Activated CD4-positive, alpha-beta T cell treated with anti-CD3 and anti-CD28 coated beads, Interleukin-2, amount 10 ng/mL, durations not matched to agents 24 days and 14 days (primary cell): ENCODE data around the gene THAP9. TPM values are rescaled to one million over a fixed set of nuclear protein-coding genes. Genes with fewer than 3 reads are reported as not detected.

Experiments
- DNase-seq: peaks from one replicate; pipeline ENCODE4 v3.0.0; 2022
- H3K27ac Mint-ChIP-seq: one replicate; pipeline ENCODE4 v1.8.0; 2022; ENCODE audit warnings: mild to moderate bottlenecking, mixed read lengths
- H3K27me3 Mint-ChIP-seq: one replicate; pipeline ENCODE4 v1.8.0; 2022; ENCODE audit warnings: mixed read lengths
- H3K36me3 Mint-ChIP-seq: one replicate; pipeline ENCODE4 v1.8.0; 2022; ENCODE audit warnings: low read depth, mild to moderate bottlenecking, mixed read lengths
- H3K4me1 Mint-ChIP-seq: one replicate; pipeline ENCODE4 v1.8.0; 2021; ENCODE audit warnings: mixed read lengths
- H3K4me3 Mint-ChIP-seq: one replicate; pipeline ENCODE4 v1.8.0; 2022; ENCODE audit warnings: mild to moderate bottlenecking, moderate library complexity, mixed read lengths
- H3K9me3 Mint-ChIP-seq: one replicate; pipeline ENCODE4 v1.8.0; 2021; ENCODE audit warnings: mixed read lengths
- intact Hi-C: fragments of 100-400 bp; cut with micrococcal nuclease; formaldehyde crosslinking; loops from one replicate; pipeline ENCODE4 v1.15.1; 2023
- total RNA-seq: library from RNA; stranded (reverse); gene quantifications from 2 replicates; pipeline ENCODE4 v1.2.3, GENCODE V29; 2022

The THAP9 gene
- total RNA-seq, 1 donor from 2014 or later = 3.7 TPM

DNA sequence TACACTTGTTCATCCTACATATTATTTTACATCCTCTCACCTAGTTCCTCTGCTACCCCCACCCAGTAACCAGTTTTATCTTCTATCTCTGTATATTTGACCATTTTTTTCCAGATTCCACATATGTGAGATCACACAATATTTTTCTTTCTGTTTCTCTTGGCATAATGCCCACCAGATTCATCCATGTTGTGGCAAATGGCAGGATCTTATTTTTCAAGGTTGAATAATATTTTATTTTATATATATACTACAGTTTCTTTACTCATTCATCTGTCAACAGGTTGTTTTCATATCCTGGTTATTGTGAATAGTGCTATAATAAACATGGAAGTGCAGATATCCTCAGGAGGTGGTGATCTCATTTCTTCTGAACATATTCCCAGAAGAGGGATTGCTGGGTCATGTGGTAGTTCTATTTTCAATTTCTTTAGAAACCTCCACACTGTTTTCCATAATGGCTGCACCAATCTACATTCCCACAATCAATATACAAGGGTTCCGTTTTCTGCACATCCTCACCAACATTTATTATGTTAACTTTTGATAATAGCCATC lies 48.2 kb downstream of the THAP9 start:
- peak; percentile 6 for DNase-seq
- Mint-ChIP-seq H3K27me3 (no peaks in the 10 kb centered on the region), H3K4me1 (peaks cover 3% of the 10 kb centered on the region), H3K9me3 (peaks cover 3% of the 10 kb centered on the region), H3K4me3 (no peak overlapping the region), H3K36me3 (peaks cover 32% of the 10 kb centered on the region), H3K27ac (no peak overlapping the region)
- intact Hi-C loops = no loop called here

DNA sequence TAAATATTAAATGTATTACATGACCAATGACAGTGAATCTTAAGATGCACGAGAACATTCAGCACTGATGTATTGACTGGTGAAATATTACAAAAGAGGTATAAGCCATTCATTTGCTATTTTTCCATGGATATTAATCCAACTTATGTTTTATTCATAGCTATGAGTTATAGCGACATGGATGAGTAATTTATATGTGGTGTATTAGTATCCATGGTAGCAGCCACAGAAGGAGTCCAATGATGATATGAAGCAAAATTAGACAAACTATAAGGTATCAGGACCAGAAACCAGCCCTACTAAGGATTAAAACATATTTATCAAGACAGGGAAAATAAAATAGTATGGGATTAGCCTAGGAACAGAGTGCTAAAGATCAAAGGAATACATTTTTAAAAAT lies 50.7 kb downstream of the THAP9 start:
- no peak overlapping the region for H3K27ac Mint-ChIP-seq
- H3K36me3 Mint-ChIP-seq = peaks cover 29% of the 10 kb centered on the region
- intact Hi-C loops = no loop called here
- no peak for DNase-seq
- peaks cover 3% of the 10 kb centered on the region for H3K4me1 Mint-ChIP-seq
- no peaks in the 10 kb centered on the region for H3K9me3 Mint-ChIP-seq
- no peaks in the 10 kb centered on the region for H3K27me3 Mint-ChIP-seq
- H3K4me3 Mint-ChIP-seq = no peak overlapping the region

DNA sequence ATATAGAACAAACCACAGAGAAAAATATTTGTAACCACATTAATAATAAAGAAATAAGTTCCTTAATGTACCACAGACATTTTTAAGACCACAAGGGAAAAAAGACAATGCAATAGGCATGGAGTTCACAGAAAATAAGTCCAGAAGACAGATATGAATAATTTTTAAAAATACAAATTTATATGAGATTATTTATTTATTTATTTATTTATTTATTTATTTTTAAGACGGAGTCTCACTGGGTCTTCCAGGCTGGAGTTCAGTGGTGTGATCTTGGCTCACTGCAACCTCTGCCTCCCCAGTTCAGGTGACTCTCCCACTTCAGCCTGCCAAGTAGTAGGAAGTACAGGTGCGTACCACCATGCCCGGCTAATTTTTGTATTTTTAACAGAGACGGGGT lies 53.7 kb downstream of the THAP9 start:
- Mint-ChIP-seq H3K27me3 (no peaks in the 10 kb centered on the region), H3K4me3 (no peak overlapping the region), H3K9me3 (no peaks in the 10 kb centered on the region), H3K4me1 (peaks cover 11% of the 10 kb centered on the region), H3K27ac (no peak overlapping the region), H3K36me3 (peaks cover 28% of the 10 kb centered on the region)
- DNase-seq = no peak
- intact Hi-C loops = no loop called here

DNA sequence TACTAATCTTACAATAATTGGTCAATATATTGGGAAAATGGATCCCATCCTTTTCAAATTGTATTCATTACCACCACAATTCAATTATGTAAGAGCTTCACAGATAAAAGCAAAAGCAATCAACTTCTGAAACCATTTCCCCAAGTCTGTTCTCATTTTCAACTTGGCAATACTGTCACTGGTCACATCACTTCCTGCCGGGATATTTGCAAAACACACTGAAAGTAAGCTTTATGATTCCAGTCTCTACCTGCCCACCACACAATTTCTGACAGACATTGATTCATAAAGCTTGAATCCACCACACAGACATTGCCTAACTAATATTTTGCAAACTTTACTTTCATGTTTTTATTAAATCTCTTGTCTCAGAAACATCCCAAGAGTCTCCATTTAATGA lies 56.5 kb downstream of the THAP9 start:
- DNase-seq = peak; percentile 51
- H3K27me3 Mint-ChIP-seq = no peaks in the 10 kb centered on the region
- H3K4me1 Mint-ChIP-seq = peaks cover 13% of the 10 kb centered on the region
- H3K9me3 Mint-ChIP-seq = no peaks in the 10 kb centered on the region
- peaks cover 33% of the 10 kb centered on the region for H3K36me3 Mint-ChIP-seq
- H3K27ac Mint-ChIP-seq = peak overlapping the region; percentile 0
- no peak overlapping the region for H3K4me3 Mint-ChIP-seq
- intact Hi-C loops = loop anchor here (2.0 kb wide), 1 partner anchor 56 kb away; no protein-coding TSS in a partner anchor

DNA sequence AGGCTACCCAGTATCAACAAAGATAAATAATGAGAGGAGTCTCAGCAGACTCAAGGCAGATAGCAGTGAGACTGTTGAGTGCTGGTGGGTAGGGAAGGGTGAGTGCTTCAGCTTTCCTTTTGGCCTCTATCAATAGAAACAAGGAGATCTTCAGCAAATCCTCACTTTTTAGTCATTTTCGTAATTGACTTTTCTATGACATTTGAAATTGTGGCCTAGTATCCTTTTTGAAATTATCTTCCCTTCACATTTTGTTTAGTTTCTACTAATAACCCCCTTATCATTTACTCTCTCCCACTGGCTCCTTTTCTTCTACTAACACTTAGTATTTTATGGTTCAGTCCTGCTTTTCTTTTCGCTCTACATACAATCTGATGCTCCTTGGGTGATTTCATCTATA lies 65.2 kb downstream of the THAP9 start:
- Mint-ChIP-seq H3K27ac (no peak overlapping the region), H3K4me1 (peaks cover 10% of the 10 kb centered on the region), H3K36me3 (peaks cover 57% of the 10 kb centered on the region), H3K4me3 (no peak overlapping the region), H3K9me3 (no peaks in the 10 kb centered on the region), H3K27me3 (no peaks in the 10 kb centered on the region)
- intact Hi-C loops = no loop called here
- DNase-seq = peak; percentile 45

DNA sequence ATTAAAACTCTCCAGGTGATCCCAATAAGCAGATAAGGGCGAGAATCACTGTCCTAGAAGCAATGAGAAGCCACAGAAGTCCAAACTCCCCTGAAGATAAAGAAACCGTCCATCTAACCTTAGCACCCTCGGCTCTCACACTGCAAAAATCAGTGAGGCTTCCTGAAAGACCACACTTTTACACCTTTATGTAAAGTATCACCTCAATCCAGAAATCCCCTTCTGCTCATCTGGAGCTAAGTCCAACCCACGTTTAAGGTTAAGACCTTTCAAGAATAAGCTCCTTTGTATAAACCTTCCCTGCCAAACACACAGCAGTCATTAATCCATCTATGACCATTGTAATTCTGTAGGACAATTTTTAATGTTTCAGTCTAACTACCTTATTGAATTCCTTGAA lies 68.4 kb downstream of the THAP9 start:
- Mint-ChIP-seq H3K36me3 (peaks cover 57% of the 10 kb centered on the region), H3K27me3 (no peaks in the 10 kb centered on the region), H3K4me1 (peaks cover 7% of the 10 kb centered on the region), H3K27ac (no peak overlapping the region), H3K4me3 (no peak overlapping the region), H3K9me3 (no peaks in the 10 kb centered on the region)
- intact Hi-C loops = no loop called here
- DNase-seq = no peak

DNA sequence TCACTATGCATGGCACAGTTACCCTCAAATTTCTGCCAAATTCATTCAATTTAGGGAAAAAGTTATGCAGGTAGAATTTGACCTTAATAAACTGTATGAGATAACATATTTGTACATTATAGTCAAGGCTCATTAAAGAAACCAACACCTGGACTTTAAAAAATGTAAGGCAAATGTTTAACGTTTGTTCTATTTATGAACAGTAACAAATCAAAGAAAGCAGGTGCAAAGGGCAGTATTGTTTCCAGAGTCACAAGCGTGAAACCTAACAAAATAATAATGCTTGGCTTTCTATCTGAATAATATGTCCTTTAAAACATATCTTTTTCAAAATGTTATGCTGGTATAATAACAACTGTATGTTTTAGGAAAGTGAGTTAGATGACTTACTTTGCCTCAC lies 68.9 kb downstream of the THAP9 start:
- DNase-seq = no peak
- Mint-ChIP-seq H3K4me3 (no peak overlapping the region), H3K9me3 (no peaks in the 10 kb centered on the region), H3K36me3 (peaks cover 56% of the 10 kb centered on the region), H3K27ac (no peak overlapping the region), H3K27me3 (no peaks in the 10 kb centered on the region), H3K4me1 (peaks cover 7% of the 10 kb centered on the region)
- intact Hi-C loops = no loop called here

Other genes with a start within 250 kb of the THAP9 start
- 0.63 and 0.95 TPM in 2 replicates for gene SCD5, start 101.9 kb upstream of the THAP9 start, total RNA-seq
- gene SEC31A, start 9.6 kb upstream of the THAP9 start, total RNA-seq = 122 and 125 TPM in 2 replicates
- gene LIN54, start 110.1 kb downstream of the THAP9 start, total RNA-seq = 25.4 and 28.8 TPM in 2 replicates
- gene COPS4, start 134.4 kb downstream of the THAP9 start, total RNA-seq = 36.5 and 37.5 TPM in 2 replicates
- 41.2 and 41.4 TPM in 2 replicates for gene PLAC8, start 214.0 kb downstream of the THAP9 start, total RNA-seq